Breast epithelium (tissue), 3 donors: ENCODE data around the gene SIK3.

Experiments
- CTCF ChIP-seq, 3 donors: fragments of 450-650 bp; IDR thresholded peaks; one replicate each; pipeline ENCODE4 v1.5.1; 2016 to 2017; ENCODE audit warnings: antibody characterized with exemption in 3 of 3, mild to moderate bottlenecking in 3 of 3, moderate library complexity in 3 of 3
- POLR2AphosphoS5 ChIP-seq, 3 donors: sonication (generic); formaldehyde crosslinking; IDR thresholded peaks; one replicate each; pipeline ENCODE4 v1.6.1; 2017; ENCODE audit warnings: antibody characterized with exemption in 3 of 3

GRCh38 chr11:117022526-117022925 is 75.7 kb downstream of the SIK3 start:
- no peak for TF ChIP-seq CTCF (IDR thresholded peaks at IDR 0.05)
- TF ChIP-seq POLR2AphosphoS5 (IDR thresholded peaks at IDR 0.05): no peak
